Panc1 (cell line): ENCODE results near the gene ZC3H8. TPM values are rescaled to one million over a fixed set of nuclear protein-coding genes. Genes with fewer than 3 reads are reported as not detected.

Experiments used
- ATAC-seq: fragments of 200-7000 bp; cut with Tn5 transposase; 2 replicates; pipeline ENCODE4 v1.9.1; 2020; ENCODE audit warnings: mild to moderate bottlenecking, moderate library complexity
- Bru-seq: library from RNA; stranded (reverse); fragments of 400-500 nt; gene quantifications from one replicate; lab custom pipeline; 2021; lab: Mats Ljungman, UMichigan
- BruChase-seq, 2 experiments: library from RNA; stranded (reverse); fragments of 400-500 nt; gene quantifications; one replicate each; lab custom pipeline; 2021; lab: Mats Ljungman, UMichigan
- BruUV-seq: library from RNA; stranded (reverse); fragments of 400-500 nt; replicated peaks from 2 replicates; lab custom pipeline; 2021; lab: Mats Ljungman, UMichigan
- CTCF ChIA-PET: fragments of 300-600 bp; sonication (Branson Sonifier 250); formaldehyde crosslinking; loops from one replicate; lab custom pipeline; 2022; ENCODE audit warnings: antibody characterized with exemption; lab: Charles Lee
- POLR2A ChIA-PET: fragments of 300-600 bp; sonication (Branson Sonifier 250); formaldehyde crosslinking; loops from one replicate; lab custom pipeline; 2022; ENCODE audit warnings: antibody characterized with exemption; lab: Charles Lee
- DNase-seq: peaks from one replicate; pipeline ENCODE4 v3.0.0-alpha.2; 2010; ENCODE audit warnings: low read depth, low spot score
- H3K27ac ChIP-seq: 2 replicates; pipeline ENCODE4 v1.5.1; 2011; ENCODE audit warnings: mild to moderate bottlenecking, low read length, inconsistent platforms
- H3K27me3 ChIP-seq: fragments of 200-500 bp; sonication (Bioruptor generic); 2 replicates; pipeline ENCODE4 v1.6.0; 2014; ENCODE audit warnings: low read length, inconsistent platforms; ENCODE audit not compliant: control insufficient read depth, insufficient read depth
- H3K36me3 ChIP-seq: fragments of 200-500 bp; sonication (Bioruptor generic); 2 replicates; pipeline ENCODE4 v1.5.1; 2014; ENCODE audit warnings: inconsistent platforms, mild to moderate bottlenecking, low read length, moderate library complexity; ENCODE audit not compliant: control insufficient read depth, insufficient read depth
- H3K4me1 ChIP-seq: 2 replicates; pipeline ENCODE4 v1.5.1; 2011; ENCODE audit warnings: inconsistent platforms, mild to moderate bottlenecking, low read length, moderate library complexity; ENCODE audit not compliant: control insufficient read depth, insufficient read depth
- H3K4me3 ChIP-seq, 2 experiments: 2 replicates each; pipeline ENCODE4 v1.5.1; 2011 to 2012; ENCODE audit warnings: low read depth in 2 of 2, low read length in 2 of 2, mild to moderate bottlenecking in 2 of 2, inconsistent platforms in 1 of 2, moderate library complexity in 1 of 2
- H3K9me3 ChIP-seq: fragments of 200-500 bp; sonication (Bioruptor generic); 2 replicates; pipeline ENCODE4 v1.5.1; 2014; ENCODE audit warnings: low read depth, mild to moderate bottlenecking, inconsistent platforms, low read length, moderate library complexity; ENCODE audit not compliant: control insufficient read depth, insufficient read depth
- POLR2AphosphoS5 ChIP-seq: IDR thresholded peaks from 2 replicates; pipeline ENCODE4 v1.6.1; 2012; ENCODE audit warnings: mild to moderate bottlenecking, low read depth, low read length, moderate library complexity
- SIN3A ChIP-seq: IDR thresholded peaks from 2 replicates; pipeline ENCODE4 v1.6.1; 2012; ENCODE audit warnings: low read depth, mild to moderate bottlenecking, low read length, moderate library complexity, borderline replicate concordance; ENCODE audit not compliant: insufficient read depth
- TCF7L2 ChIP-seq: IDR thresholded peaks from 2 replicates; pipeline ENCODE4 v1.6.1; 2011; ENCODE audit warnings: mild to moderate bottlenecking, low read depth, low read length, inconsistent platforms
- in situ Hi-C: cut with HindIII; loops from 2 replicates; pipeline ENCODE4 v1.10.0; 2016; ENCODE audit warnings: low sequenced_read_pairs, low pct_unique_long_range_greater_than_20kb
- intact Hi-C: fragments of 100-400 bp; cut with micrococcal nuclease; formaldehyde crosslinking; loops from one replicate; pipeline ENCODE4 v1.10.0; 2022; ENCODE audit not compliant: unreplicated experiment
- long read RNA-seq: library from polyadenylated mRNA; unstranded; transcript quantifications from one replicate; pipeline ENCODE4 v2.0.0, GENCODE V29; 2021; ENCODE audit not compliant: unreplicated experiment
- polyA plus RNA-seq: library from polyadenylated mRNA; unstranded; fragments of >200 nt; gene quantifications from one replicate; pipeline ENCODE4 v1.2.1, GENCODE V29; 2012; ENCODE audit warnings: missing spikeins; ENCODE audit not compliant: insufficient read length
- total RNA-seq: library from RNA; stranded (reverse); gene quantifications from one replicate; pipeline ENCODE4 v1.2.1, GENCODE V29; 2021; ENCODE audit not compliant: unreplicated experiment
- TF ChIP-seq, protein P1 (sequence below): fragments of 450-650 bp; IDR thresholded peaks from 2 replicates; pipeline ENCODE4 v1.5.1; 2017; ENCODE audit warnings: mild to moderate bottlenecking
- TF ChIP-seq, protein P2 (sequence below), 2 experiments: IDR thresholded peaks; 2 replicates each; pipeline ENCODE4 v1.6.1; 2011 to 2012; ENCODE audit warnings: low read depth in 2 of 2, control low read depth in 1 of 2, low read length in 1 of 2, mild to moderate bottlenecking in 1 of 2, moderate library complexity in 1 of 2; ENCODE audit not compliant: insufficient read depth in 1 of 2

The ZC3H8 gene
- total RNA-seq (4.4 TPM), Bru-seq, nascent RNA (percentile 69 among the genes with signal in this experiment), BruChase-seq, experiment 1, labeled RNA remaining after a 2-hour chase (percentile 69 among the genes with signal in this experiment), BruChase-seq, experiment 2, labeled RNA remaining after a 6-hour chase (percentile 63 among the genes with signal in this experiment)
- 4.9 TPM for polyA plus RNA-seq
- long read RNA-seq, transcript ZC3H8-201 (9 exons, 1,601 nt) = major isoform, 5 of 16 reads
- long read RNA-seq, partial matches to known transcripts = 9 of 16 reads
- long read RNA-seq, other reads (novel, unspliced or antisense) = 2 of 16 reads

DNA sequence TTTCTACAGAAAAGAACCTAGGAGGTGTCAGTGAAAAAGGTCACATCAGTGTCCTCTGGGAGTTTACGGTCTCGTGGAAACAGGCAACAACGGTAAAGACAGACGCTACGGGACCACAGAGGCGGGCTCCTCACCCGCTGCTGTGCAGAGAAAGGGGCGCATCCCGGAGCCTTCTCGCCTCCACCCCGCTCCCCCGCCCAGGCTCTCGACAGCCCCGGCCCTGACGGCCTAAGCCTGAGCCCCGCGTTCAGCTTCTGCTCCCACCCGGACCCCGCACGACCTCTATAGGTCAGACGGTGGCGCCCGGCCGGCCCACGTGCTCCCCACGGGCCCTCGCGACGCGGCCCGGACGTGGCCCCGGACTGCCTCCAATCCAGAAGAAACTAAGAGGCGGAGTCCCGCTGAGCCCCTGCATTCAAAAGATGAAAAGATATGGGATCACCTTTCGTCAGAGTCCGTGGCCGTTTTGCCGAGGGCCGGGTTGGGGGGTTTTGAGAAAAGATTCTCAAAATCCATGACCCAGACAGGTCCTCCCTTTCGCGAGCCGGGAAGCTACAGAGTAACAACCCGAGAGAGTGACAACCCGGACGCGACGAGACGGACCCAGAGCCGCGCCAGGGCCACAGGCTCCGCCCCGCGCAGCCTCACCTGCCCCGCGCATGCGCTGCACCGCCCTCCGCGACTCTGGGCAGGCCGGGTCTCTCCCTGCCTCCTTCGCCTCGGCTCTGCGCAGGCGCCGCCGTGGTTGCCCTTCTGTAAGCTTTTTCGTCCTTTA is at the start of gene ZC3H8:
Gene ZC3H8 (minus strand): TSS at position 577 of the 775 bp plus-strand sequence. CDS start 61 bp downstream, at position 516.
- intact Hi-C loops = loop anchor here (10.0 kb wide), 1 partner anchor 130 kb away; no protein-coding TSS in a partner anchor
- POLR2A ChIA-PET = no interaction called here
- CTCF ChIA-PET = interaction anchor here (0.6 kb wide), 1 partner anchor 179 kb away, joined by 5 read pairs; the partner anchor contains the start of gene RGPD8
- H3K4me3 ChIP-seq = peak within 1 kb of the TSS; percentile 76 to 80
- H3K27me3 ChIP-seq = no peaks in the 10 kb centered on the region
- H3K36me3 ChIP-seq = no peaks in the 10 kb centered on the region; the same call in 1 of the 2 replicates
- in situ Hi-C loops = no loop called here
- H3K27ac ChIP-seq = peak within 1 kb of the TSS; percentile 92
- TF ChIP-seq TCF7L2 (no peak), POLR2AphosphoS5 (peak; percentile 87), SIN3A (peak; percentile 63; the same call in 1 of the 2 replicates)
- TF ChIP-seq, protein P1, sequence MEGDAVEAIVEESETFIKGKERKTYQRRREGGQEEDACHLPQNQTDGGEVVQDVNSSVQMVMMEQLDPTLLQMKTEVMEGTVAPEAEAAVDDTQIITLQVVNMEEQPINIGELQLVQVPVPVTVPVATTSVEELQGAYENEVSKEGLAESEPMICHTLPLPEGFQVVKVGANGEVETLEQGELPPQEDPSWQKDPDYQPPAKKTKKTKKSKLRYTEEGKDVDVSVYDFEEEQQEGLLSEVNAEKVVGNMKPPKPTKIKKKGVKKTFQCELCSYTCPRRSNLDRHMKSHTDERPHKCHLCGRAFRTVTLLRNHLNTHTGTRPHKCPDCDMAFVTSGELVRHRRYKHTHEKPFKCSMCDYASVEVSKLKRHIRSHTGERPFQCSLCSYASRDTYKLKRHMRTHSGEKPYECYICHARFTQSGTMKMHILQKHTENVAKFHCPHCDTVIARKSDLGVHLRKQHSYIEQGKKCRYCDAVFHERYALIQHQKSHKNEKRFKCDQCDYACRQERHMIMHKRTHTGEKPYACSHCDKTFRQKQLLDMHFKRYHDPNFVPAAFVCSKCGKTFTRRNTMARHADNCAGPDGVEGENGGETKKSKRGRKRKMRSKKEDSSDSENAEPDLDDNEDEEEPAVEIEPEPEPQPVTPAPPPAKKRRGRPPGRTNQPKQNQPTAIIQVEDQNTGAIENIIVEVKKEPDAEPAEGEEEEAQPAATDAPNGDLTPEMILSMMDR = no peak
- TF ChIP-seq, protein P2, sequence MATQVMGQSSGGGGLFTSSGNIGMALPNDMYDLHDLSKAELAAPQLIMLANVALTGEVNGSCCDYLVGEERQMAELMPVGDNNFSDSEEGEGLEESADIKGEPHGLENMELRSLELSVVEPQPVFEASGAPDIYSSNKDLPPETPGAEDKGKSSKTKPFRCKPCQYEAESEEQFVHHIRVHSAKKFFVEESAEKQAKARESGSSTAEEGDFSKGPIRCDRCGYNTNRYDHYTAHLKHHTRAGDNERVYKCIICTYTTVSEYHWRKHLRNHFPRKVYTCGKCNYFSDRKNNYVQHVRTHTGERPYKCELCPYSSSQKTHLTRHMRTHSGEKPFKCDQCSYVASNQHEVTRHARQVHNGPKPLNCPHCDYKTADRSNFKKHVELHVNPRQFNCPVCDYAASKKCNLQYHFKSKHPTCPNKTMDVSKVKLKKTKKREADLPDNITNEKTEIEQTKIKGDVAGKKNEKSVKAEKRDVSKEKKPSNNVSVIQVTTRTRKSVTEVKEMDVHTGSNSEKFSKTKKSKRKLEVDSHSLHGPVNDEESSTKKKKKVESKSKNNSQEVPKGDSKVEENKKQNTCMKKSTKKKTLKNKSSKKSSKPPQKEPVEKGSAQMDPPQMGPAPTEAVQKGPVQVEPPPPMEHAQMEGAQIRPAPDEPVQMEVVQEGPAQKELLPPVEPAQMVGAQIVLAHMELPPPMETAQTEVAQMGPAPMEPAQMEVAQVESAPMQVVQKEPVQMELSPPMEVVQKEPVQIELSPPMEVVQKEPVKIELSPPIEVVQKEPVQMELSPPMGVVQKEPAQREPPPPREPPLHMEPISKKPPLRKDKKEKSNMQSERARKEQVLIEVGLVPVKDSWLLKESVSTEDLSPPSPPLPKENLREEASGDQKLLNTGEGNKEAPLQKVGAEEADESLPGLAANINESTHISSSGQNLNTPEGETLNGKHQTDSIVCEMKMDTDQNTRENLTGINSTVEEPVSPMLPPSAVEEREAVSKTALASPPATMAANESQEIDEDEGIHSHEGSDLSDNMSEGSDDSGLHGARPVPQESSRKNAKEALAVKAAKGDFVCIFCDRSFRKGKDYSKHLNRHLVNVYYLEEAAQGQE (IDR thresholded peaks at IDR 0.05; ENCODE audit: insufficient read depth in 1 of 2, low read depth in 2 of 2, low read length in 1 of 2) = no peak
- peak; percentile 64 for DNase-seq
- peak; percentile 99 for ATAC-seq
- BruUV-seq = no TSS peak
- no peaks in the 10 kb centered on the region for H3K9me3 ChIP-seq
- peaks cover 14% of the 10 kb centered on the region for H3K4me1 ChIP-seq

DNA sequence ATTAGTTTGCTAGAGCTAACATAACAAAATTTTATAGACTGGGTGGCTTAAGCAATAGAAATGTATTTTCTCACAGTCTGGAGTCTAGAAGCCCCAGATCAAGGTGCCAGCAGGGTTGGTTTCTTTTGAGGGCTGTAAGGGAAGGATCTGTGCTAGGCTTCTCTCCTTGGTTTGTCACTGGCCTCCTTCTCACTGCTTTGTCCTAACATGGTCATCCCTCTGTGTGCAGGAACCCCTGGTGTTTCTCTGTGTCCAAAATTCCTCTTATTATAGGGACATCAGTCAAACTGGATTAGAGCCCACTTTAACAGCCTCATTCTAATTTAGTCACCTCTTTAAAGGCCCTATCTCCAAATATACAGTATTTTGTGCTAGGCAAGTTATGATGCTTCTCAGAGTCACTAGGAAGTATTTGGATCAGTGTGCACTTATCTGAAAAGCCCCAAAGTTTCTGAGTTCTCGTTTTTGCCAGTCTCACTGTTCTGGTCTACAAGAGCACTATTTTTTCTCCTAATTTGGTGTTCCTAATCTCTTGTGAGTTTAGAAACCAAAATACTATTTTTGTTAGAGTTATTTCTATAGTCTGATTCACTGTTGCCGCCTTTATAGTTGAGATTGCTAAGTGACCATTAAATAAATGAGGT is 49.6 kb upstream of the ZC3H8 start:
- ChIA-PET POLR2A (no interaction called here), CTCF (no interaction called here)
- TF ChIP-seq, protein P2 (IDR thresholded peaks at IDR 0.05; ENCODE audit: insufficient read depth in 1 of 2, low read depth in 2 of 2, low read length in 1 of 2) = no peak
- TF ChIP-seq POLR2AphosphoS5 (no peak), TCF7L2 (no peak), SIN3A (no peak)
- TF ChIP-seq, protein P1 = no peak
- DNase-seq = no peak
- in situ Hi-C loops (no loop called here), intact Hi-C loops (no loop called here)
- ATAC-seq = no peak
- Histone ChIP-seq H3K9me3 (no peaks in the 10 kb centered on the region), H3K4me3 (no peak overlapping the region), H3K36me3 (no peaks in the 10 kb centered on the region), H3K4me1 (peaks cover 9% of the 10 kb centered on the region; the same call in 1 of the 2 replicates), H3K27me3 (no peaks in the 10 kb centered on the region), H3K27ac (no peak overlapping the region)
- BruUV-seq = no TSS peak
